Ishikawa (cell line): Measurements from ENCODE around the gene KLHL6.

Source experiments
- CEBPB ChIP-seq: IDR thresholded peaks from 2 replicates; pipeline ENCODE4 v1.6.1; 2012
- CREB1 ChIP-seq: IDR thresholded peaks from 2 replicates; pipeline ENCODE4 v1.6.1; 2012; ENCODE audit warnings: low read depth
- EGR1 ChIP-seq: IDR thresholded peaks from 2 replicates; pipeline ENCODE4 v1.6.1; 2012
- EP300 ChIP-seq: IDR thresholded peaks from 2 replicates; pipeline ENCODE4 v1.6.1; 2012; ENCODE audit warnings: borderline replicate concordance
- FOXM1 ChIP-seq: IDR thresholded peaks from 2 replicates; pipeline ENCODE4 v1.6.1; 2012; ENCODE audit warnings: low read depth, borderline replicate concordance
- MAX ChIP-seq: IDR thresholded peaks from 2 replicates; pipeline ENCODE4 v1.6.1; 2012
- NFIC ChIP-seq: IDR thresholded peaks from 2 replicates; pipeline ENCODE4 v1.6.1; 2012
- RAD21 ChIP-seq: IDR thresholded peaks from 2 replicates; pipeline ENCODE4 v1.6.1; 2012; ENCODE audit warnings: low read depth
- REST ChIP-seq: IDR thresholded peaks from 2 replicates; pipeline ENCODE4 v1.6.1; 2012; ENCODE audit warnings: low read depth, mild to moderate bottlenecking
- TAF1 ChIP-seq: IDR thresholded peaks from 2 replicates; pipeline ENCODE4 v1.6.1; 2012; ENCODE audit warnings: low read depth, mild to moderate bottlenecking
- TCF12 ChIP-seq: IDR thresholded peaks from 2 replicates; pipeline ENCODE4 v1.6.1; 2012; ENCODE audit warnings: low read depth
- TEAD4 ChIP-seq: IDR thresholded peaks from 2 replicates; pipeline ENCODE4 v1.6.1; 2012
- USF1 ChIP-seq: IDR thresholded peaks from 2 replicates; pipeline ENCODE4 v1.6.1; 2012
- YY1 ChIP-seq: IDR thresholded peaks from 2 replicates; pipeline ENCODE4 v1.6.1; 2012; ENCODE audit warnings: low read depth
- ZBTB7A ChIP-seq: IDR thresholded peaks from 2 replicates; pipeline ENCODE4 v1.6.1; 2012; ENCODE audit warnings: low read depth

KLHL6 gene

GRCh38 chr3:183583331-183584245 is 28.1 kb upstream of the KLHL6 start:
- TF ChIP-seq CEBPB = no peak
- TF ChIP-seq REST = no peak
- TF ChIP-seq RAD21 = no peak
- TF ChIP-seq ZBTB7A = no peak
- no peak for TF ChIP-seq YY1
- TF ChIP-seq EP300 = no peak

GRCh38 chr3:183582161-183582560 is 26.7 kb upstream of the KLHL6 start:
- TF ChIP-seq TCF12 (no peak), YY1 (no peak), EGR1 (no peak), EP300 (no peak), ZBTB7A (no peak), RAD21 (no peak), REST (no peak), USF1 (no peak), CEBPB (no peak), FOXM1 (no peak), NFIC (no peak), CREB1 (no peak), TAF1 (no peak), MAX (no peak)

- no peak for TF ChIP-seq TCF12
- TF ChIP-seq TAF1 = no peak
- TF ChIP-seq TEAD4 = no peak
- TF ChIP-seq ZBTB7A = no peak
- no peak for TF ChIP-seq MAX
- no peak for TF ChIP-seq RAD21
- no peak for TF ChIP-seq YY1
- no peak for TF ChIP-seq CEBPB
- no peak for TF ChIP-seq NFIC
- no peak for TF ChIP-seq CREB1
- TF ChIP-seq EP300 = no peak
- TF ChIP-seq USF1 = no peak
- TF ChIP-seq FOXM1 = no peak
These were observed 26.1 kb upstream of the KLHL6 start for GRCh38 chr3:183581496-183582155.

- no peak for TF ChIP-seq ZBTB7A
- no peak for TF ChIP-seq MAX
- no peak for TF ChIP-seq USF1
- TF ChIP-seq EGR1 = no peak
- no peak for TF ChIP-seq RAD21
- no peak for TF ChIP-seq EP300
- no peak for TF ChIP-seq NFIC
- TF ChIP-seq TEAD4 = no peak
- no peak for TF ChIP-seq CREB1
These were observed 24.7 kb upstream of the KLHL6 start for GRCh38 chr3:183579967-183580900.
